Fibroblast of the conjunctiva (primary cell): Measurements from ENCODE around the gene MYH10.
"Not testable (repeated sequence)": the region's sequence is repeated elsewhere in the genome, so short reads cannot be mapped to it uniquely, and the experiment has no call there.

Source experiments
- DNase-seq: peaks from one replicate; pipeline ENCODE4 v3.0.0-alpha.2; 2010; ENCODE audit warnings: low read depth

MYH10 gene

DNA sequence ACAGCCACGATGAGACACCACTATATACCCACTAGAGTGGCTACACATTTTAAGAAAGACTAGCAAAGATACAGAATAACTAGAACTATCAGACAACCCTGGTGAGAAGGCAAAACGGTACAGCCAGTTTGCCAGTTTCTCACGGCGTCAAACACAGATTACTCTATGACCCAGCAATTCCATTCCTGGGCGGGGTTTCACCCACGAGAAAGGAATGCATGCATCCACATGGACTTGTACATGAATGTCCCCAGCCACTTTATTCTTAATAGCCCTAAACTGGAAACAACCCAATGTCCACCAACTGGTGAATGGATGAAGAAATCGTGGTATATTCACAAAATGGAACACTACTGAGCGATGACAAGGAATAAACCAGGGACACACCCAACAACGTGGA is 74.5 kb downstream of the MYH10 start:
- no peak for DNase-seq

DNA sequence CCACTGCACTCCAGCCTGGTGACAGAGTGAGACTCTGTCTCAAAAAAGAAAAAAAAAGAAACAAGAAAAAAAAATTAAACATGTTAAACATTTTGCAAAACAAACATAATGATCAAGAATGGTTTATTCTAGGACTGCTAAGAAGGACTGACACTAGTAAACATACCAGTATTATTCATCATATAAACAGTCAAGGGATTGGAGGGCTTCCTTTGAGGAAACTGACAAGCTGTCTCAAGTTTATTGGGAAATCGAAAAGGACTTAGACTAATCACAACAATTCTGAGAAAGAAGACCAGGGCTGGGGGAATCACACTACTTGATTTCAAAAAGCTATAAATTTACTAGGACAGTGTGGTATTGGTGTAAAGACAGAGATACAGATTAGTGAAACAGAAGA is 75.5 kb downstream of the MYH10 start:
- no peak for DNase-seq

DNA sequence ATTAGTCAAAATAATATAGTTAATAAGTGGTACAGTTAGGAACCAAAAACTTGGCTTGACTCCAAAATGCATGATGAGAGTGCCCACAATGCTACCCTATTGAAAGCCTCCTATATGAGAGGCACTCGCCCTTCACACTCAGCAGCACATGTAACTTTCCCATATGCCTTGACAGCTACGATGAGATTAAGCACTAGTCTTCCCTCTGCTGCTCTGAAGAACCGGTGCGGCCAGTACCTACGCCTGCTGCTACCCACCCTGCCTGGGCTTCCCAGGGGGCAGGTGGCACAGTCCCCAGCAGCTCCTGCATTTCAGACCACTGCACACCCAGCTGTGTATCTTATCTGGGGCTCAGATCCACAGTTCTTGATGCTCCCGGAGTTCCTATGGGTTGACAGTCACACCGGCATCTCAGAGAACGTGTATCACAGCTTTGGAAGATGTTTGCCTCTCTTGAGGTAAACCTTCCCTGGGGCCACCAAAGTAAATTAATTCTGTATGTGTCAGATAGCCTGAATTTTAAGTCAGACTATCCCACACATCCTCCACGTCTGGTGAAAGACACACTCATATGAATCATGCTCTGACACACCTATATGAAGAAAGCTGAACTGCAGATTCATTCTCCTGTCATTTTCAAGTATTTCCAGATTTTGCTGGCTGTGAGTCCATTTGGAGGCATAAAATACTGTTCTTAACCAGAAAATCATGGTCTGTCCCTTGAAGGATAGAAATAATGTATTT is 77.8 kb downstream of the MYH10 start:
- DNase-seq: no peak

DNA sequence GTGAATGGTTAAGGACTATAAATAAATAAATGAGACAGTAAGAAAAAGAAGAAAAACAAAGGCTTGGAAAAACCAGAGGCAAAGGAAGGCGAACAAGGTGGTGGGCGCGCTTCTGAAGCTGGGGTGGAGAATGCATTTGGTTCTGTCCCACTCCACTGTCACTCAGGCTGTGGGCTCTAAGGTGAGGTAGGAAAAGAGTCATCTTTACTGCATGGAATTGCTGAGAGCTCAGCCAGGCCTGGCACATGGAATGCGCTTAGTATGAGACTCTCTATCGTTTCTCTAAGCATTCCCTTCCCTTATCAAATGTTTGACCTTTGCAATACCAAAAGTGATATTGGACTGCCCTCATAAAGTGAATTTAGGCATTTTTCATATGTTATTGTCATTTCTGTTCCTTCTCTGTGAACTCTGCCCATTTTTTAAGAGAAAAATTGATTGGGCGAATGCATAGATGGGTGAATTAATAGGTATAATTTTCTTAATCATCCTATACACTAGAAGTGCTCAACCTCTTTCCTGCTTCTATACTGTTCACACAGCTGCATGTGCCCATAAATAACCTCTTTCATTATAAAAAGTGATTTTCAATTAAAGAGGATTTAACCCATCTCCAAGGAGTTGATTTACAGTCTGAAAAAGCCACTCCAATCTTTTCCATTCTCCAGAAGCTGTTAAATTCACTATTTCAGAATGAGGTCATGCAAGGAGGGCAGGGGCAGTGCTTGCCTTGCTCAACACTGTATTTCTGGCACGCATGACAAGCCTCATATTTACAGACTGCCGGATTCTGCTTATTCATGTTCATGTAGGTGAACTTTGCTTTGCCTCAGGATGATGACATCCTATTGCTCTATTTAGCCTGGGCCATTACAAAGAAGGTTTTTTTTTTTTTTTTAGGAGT is 87.7 kb downstream of the MYH10 start:
- DNase-seq: peak; percentile 86

DNA sequence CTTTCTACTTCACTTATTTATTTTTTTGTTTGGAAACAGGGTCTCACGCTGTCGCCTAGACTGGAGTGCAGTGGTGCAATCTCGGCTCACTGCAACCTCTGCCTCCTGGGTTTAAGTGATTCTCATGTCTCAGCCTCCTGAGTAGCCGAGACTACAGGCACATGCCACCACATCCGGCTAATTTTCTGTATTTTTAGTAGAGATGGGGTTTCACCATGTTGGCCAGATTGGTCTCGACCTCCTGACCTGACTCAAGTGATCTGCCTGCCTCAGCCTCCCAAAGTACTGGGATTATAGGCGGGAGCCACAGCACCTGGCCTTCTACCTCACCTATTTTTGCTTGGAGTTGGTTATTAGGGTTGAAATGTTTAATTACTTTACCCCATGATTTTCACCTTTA is 90.5 kb downstream of the MYH10 start:
- not testable (repeated sequence) for DNase-seq

DNA sequence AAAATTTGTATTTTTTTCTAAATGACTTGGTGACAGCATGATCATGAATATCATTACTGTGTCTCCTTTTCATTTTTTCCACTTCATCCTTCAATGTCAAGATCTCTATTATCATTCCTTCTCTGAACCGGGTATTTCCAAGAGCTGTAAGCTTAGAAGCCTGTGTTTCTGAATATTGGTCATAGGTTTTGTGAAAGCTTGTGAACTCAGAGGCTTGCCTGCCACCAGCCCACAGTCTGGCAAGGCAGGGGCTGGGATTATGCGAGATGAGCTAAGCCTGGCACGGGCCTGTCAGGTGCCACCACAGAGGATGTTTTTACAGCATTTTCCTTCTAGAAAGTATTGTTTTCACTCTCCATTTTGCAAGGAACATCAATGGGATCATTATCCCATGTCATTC is 92.8 kb downstream of the MYH10 start:
- DNase-seq: no peak

DNA sequence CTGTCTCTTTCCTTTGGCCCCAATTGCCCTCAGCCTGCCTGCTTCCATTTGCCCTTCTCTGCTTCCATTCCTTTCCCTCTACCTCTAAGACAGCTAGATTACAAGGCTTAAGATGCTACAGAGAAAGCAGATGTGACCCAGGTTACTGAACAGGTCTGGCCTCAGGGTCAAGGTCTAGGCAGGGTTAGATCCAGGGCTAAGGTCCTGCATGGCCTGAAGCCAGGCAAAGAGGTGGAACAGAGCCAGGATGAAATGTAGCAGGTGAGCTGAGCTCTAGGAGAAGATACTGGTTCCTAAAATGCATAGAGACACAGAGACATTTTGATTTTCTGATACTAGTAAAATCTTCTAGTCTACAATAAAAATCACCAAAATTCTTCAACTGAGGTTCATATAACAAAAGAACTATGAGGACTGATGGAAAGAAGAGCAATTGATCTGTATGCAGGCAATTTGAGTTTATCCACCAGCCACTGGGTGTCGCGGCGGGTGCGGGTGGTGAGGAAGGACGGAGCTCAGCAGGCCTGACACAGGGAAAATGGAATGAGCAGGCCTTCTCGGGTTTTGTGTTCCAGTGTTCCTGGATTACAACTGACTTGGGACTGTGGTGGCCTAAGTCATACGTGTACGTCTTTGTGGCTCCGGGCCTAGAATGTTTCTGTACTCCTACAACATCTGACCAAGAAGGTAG is 95.9 kb downstream of the MYH10 start:
- DNase-seq: no peak

DNA sequence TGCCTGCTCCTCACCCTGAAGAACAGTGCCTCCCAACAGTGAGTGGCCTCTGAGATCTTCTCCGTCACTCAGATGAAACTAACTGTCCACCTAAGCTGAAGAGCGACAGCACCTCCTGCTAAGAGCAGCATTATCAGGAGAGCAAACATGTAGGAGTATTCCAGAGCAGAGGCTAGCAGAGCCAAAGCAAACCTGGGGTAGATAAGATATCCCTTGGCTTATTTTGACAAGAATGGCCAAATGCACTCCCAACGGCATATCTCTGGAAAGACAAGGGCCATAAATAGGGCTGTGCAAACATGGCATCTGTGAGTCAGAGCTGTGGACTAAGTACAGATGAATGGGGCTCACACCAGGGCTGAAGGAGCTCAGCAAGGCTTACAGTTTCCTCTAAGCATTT is 98.5 kb downstream of the MYH10 start:
- no peak for DNase-seq

DNA sequence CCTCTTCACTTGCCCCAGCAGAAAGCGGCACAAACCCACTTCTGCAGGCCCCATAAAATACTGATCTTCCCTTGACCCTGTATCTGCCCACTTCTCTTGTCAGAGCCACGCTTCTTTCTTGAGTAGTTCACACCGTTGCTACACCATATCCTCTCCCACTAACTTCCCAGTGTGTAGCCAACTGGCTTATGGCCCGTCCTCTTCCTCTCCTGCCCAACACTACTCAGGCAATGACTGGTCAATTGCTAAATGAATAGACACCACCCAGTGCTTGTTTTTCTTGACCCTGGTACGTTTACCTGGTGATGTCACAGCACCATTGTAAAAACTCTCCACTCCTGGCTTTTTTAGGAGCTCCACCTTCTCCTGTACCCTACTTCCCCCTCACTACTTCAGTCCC is 107.9 kb downstream of the MYH10 start:
- DNase-seq: no peak

DNA sequence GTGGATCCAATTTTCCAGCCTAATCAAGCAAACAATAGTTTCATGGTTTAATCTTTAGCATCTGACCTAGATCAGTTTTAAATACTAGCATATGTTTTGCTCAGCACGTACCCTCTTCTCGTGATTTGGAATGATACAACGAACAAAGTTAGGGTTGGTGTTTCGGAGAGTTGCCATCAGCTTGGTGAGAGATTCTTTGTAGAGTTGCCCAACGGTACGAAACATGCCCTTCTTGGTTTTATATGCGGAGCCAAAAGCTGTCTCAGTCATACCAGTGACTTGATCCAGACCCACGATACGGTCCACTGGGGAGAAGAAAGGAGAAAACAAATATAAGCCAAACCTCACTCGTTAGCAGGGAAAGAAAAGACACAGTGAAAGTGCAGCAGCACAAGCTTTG is 109.5 kb downstream of the MYH10 start:
- DNase-seq: no peak

DNA sequence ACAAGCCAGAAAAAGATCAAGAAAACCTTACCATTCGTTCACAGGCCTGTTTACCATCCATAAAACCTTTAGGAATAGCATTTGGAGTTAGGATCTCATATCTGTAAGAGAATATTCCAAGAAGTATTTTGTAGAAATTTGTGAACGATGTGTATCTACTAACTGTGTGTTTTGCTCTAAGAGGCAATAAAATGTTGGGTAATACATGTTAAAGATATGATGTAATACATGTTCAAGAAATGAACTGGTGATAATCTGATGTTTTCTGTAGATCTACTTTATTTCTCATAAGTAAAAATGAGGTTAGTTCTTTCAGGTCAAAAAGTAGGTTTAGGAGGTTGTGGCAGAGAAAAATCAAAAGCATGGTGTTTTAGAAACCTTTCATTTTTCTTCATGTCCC is 111.7 kb downstream of the MYH10 start:
- DNase-seq: no peak

DNA sequence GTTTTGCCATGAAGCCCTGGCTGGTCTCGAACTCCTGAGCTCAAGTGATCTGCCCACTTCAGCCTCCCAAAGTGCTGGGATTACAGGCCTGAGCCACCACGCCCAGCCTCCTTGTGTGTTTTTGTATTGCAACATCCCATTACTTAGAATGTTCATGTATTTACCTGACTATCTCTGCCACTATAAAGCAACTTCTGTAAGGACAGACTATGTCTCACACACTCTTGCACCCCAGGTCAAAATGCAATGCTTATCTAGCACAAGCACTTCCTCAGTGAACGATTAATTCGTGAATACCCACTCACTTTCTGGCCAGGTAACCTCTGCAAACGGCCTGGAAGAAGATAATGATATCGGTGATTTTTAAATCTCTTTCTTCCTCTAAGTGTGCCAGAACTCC is 112.2 kb downstream of the MYH10 start:
- no peak for DNase-seq

DNA sequence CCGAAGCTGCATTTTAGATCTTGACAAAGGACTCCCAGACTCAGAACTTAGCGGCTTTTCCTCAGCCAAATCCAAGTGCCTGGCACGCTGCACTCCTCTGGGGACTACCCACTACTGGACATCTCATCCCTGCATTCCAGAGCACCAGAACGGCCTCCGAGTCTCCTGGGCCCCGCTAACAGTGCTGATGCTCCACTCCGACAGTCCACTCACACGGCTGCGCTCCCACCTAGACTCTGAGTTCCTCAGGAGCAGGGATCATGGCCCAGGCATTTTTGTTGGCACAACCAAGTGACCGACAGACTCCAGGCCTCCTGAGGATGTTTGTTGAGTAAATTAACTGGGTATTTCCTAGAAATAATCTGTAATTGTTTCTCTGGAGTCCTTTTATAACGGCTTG is 115.7 kb downstream of the MYH10 start:
- no peak for DNase-seq

DNA sequence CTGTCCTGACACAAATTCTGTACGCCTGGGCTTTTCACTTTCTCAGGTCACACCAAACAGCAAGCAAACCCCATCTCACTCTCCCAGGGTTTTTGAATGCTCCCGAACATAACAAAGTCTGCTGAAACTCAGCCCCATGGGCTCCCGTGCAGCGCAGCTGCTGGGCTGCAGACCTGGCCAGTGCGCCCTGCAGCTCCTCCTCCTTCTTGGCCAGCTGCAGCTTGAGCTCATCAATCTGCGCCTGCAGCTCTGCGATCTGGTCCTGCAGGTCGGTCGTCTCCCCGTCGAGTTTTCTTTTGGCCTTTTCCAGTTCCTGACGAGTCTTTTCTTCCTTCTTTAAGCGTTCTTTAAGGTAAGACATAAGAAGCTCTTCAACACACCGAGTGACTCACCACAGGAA is 124.4 kb downstream of the MYH10 start:
- DNase-seq: no peak

DNA sequence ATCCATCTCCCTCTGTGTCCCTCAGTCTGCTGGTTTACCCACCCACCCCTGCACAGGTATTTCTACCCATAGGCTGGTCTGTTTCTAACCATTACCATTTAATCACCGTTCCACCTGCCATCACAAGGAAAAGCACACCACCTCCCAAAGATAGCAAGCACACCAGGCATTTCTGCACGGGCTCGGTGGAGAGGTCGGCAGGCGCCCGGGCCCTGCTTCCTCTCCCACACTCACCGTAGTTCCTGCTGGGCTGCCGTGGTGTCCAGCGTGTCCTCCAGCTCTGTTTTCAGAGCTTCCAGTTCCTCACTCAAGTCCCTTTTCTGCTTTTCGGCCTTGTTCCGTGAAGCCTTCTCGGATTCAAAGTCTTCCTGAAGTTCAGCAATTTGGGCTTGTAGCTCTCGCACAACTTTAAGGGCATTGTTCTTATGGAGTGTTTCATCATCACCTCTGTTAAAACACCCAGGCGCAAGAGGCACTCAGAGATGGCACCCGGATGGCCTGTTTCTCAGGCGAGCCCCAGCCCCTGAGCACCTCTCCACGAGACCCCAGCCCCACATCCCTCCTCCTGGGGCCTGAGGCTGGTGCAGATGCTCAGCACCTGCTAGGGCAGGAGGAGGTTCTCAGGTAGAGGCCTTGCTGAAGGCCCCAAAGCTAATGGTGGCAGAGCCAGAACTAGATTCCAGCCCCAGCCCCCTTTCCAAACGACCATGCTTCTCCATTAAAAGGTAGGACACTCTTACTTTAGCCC is 125.9 kb downstream of the MYH10 start:
- no peak for DNase-seq

DNA sequence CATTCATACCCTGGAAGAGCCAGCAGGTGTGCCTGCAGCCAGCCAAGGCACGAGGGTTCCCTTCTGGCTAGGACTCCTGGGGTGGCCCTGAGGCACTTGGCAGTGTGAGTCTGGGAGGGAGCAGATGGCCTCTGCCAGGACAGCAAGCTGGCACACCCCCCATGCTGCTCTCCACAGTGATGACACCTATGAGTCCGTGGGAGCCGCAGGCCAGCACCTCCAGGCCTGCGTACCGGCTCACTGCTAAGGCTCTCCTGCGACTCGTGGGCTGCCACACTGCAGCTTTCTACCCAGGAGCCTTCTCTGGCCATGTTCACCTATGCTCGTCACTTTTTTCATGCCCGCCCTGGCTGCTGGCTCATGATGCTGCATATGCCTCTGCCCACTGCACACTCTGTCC is 126.7 kb downstream of the MYH10 start:
- DNase-seq: no peak

DNA sequence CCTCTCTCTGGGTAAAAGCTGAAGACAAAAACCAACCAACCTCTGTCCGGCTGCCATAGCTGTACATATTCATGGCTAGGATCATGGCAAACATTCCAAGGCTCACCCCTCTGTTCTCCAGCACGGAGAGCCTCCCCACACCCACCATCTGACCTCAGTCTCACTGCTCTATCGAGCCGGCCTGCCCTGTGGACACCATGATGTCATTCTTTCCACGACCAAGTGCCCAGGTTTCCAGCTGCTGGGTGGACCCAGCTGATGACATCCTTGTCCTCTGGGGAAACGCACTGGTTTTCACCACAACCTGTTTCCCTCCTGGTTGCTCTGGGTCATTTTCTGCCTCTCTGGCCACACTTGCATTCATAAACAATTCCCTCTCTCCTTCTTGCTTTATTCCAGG is 127.2 kb downstream of the MYH10 start:
- DNase-seq: no peak

DNA sequence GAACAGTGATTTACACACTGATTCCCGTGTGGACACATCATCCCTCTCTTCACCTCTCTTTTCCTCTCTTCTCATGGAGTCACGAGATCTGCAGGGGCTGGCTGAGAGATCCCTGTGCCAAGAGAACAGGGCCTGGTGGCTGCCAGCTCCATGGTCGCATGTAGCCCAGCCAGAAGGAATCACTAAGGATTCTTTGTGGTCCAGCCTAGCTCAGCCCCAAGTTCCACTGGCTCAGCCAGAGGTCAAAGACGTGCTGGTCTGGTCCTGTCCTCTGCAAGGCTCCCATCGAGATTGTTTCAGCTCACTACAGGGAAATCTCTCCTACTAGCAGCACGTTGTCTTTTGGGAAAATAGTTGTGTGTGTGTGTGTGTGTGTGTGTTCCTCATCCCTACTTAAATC is 128.4 kb downstream of the MYH10 start:
- no peak for DNase-seq

DNA sequence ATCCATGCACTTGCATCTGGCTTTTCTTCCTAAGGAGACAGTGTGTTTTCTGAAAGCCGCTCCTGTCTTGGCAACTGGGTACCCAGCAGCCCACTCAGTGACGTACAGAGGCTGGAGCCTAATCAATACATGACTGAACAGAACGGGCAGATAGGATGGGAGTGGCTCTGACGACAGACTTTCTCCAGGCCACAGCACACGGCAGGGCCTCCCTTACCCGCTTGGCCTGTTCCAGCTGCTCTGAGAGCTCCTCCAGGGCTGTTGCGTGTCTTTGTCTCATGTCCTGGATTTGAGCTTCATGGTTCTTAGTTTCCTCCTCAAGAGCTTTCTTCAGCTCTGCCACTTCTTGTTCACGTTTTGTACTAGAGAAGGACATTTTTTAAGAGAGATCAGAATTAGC is 129.9 kb downstream of the MYH10 start:
- no peak for DNase-seq

DNA sequence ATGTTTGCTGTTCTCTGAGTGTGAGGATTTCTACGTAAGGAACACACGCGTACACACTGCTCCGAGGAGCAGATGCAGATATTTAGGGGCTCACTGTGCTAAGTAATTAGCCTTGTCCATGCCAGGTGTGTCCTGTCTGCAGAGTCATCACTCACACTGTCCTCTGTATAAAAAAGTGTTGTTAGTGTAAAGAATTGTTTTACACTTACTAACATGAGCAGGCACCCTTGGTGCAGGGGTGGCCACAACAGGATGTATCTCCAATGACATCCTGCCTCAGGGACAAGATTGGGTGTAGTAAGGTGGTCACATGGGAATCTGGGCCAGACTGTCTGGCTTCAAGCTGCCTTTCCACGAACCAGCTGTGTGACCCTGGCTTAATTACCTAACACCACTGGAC is 130.9 kb downstream of the MYH10 start:
- DNase-seq: no peak

DNA sequence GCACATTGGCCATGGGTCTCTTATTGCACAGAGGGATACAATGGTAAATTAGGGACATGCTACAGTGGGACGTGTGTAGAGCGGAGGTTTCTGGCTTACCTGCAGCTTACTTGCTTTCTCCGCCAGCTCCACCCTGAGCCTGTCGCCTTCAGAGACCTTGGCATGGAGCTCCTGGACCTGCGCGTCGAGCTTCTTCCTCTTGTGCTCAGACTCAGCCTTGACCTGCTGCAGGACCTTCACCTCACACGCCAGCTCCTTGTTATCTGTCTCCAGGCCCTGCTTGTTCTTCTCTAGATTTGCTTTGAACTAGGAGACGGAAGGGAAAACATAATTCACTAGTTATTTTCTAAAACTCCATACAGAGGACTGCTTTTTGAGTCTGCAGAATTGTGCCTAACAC is 131.4 kb downstream of the MYH10 start:
- no peak for DNase-seq

DNA sequence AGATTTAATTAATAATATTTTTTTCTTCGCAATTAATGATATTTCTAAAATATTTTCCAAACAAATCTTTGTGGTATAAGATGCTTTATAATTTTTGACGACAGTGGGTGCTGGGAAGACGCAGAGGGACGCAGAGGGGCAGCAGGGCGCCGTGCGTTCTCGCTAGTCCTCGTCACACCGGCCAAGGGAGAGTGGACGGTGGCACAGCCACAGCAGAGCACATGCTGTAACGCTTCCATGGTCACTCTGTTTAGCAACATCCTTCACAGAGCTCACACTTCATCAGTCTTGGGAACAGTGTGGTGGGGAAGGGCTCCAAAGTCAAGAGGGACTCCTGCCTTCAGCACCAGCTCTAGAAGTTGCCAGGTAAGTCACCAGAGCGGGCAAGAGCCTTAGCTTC is 134.4 kb downstream of the MYH10 start:
- DNase-seq: no peak
